ENCODE results near the gene NSMCE3.
A peak's percentile ranks its signal among the peaks of the same experiment; 100 is the strongest.
"Not testable (repeated sequence)": the region's sequence is repeated elsewhere in the genome, so short reads cannot be mapped to it uniquely, and the experiment has no call there.

NSMCE3 gene

DNA sequence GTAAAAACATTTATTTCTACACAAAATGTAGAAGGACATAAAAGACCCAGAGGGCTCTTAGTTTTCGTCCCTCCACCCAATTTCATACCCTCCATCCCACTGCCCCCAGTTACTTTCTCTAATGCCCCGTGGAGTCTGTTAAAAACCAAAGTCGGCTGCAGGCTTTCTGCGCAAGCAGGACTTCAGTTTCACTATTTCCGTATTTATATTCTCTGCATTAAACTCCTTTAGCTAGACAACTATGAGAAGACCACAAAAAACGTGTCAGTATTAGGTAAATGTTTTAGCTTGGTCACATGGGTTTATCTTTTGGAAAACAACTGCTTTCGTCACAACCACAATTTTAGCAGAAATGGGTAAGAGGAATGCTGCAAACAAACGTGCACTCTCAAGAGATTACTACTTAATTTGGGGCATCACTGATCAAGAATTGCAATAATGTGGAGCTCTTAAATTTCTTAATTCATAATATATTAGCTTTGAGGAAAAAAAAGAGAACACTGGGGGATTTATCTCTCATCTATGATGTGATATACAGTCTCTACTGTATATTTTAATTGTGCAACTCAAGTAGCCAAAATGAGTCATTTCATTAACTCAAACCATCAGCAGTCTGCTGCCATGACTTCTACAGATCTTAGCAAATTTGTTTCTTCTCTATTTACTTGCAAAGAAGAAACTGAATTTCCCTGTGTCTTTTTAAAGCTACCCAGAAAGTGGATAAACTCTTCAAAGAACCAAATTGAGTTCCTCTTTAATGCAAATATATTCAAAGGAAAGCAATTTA lies 740 bp upstream of the NSMCE3 start:
- DNase-seq (ENCODE audit: low spot score): no peak

DNA sequence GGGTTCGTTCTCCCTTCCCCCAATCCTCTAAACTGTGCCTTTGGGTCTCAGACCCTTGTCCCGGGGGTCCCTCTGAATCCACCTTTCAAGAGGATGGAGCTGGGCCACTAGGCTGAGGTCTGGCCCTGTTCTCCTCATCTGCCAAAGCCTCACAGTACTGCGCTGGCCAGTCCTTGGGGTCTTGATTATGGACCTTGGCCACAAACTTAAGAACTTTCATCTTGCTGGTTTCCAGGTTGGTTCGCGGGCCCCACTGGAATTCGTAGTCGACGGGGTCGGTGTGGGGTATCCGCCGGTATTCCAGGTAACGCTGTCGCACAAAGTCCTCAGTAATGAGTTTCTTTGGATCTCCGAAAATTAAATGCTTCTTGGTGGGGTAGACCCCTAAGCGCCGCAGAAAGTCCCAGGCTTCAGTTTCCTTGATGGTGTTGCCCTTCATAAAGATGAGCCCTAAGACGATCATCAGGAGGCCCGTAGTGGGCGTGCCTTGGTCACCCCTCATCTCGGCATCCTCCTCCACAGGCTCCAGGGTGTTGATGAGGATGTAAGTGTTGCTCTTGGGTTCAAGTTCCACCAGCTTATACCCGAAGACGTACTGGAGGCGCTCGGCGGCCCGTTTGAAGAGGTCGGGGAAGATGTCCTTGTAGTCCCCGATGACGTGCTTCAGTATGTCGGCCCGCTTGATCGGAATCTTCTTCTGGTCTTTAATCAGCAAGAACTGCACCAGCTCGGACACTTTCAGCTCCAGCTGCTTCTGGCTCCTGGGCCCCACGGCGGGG lies 727 bp downstream of the NSMCE3 start:
- peak; percentile 4 for DNase-seq (ENCODE audit: low spot score)

DNA sequence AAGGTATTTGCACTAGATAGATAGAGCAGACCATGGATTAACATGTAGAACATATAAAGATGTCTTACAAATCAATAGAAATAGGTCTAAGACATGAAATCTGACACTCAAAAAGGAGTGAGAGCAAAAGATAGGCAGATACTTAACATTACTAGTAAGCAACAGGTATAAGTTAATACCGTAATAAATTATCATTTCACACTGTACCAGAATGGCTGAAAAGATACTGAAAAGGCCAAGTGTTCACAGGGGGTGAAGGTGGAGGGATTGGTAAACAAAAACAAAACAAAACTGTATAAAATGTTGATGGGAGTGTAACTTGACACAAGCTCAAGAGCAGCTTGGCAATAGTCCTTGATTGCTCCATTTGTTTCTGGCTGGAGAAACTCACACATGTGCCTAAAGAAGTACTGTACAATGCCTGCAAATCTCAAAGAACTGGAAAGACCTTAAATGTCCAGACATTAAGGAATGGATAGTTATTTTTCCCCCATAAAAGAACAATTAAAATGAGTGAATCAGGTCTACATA lies 3.5 kb downstream of the NSMCE3 start:
- no peak for DNase-seq (ENCODE audit: low spot score)

DNA sequence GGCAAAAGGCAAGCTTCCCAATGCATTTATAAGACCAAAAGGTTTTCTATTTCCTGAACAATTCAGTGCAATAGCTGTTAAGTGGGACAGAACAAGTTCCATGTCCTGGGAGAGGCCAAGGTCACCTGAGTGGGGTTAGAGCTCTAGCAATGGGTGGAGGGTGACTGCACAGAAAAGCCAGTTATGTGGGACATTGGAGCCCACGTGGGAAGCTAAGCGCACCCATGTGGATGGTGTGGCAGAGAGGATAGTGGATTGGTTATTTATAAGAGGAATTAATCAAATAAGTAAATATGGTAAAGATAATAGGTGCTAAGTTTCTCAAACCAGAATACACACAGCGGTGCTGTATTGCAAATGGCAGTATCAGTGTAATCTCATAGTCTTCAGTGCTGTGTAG lies 6.3 kb downstream of the NSMCE3 start:
- DNase-seq (ENCODE audit: low spot score): no peak

DNA sequence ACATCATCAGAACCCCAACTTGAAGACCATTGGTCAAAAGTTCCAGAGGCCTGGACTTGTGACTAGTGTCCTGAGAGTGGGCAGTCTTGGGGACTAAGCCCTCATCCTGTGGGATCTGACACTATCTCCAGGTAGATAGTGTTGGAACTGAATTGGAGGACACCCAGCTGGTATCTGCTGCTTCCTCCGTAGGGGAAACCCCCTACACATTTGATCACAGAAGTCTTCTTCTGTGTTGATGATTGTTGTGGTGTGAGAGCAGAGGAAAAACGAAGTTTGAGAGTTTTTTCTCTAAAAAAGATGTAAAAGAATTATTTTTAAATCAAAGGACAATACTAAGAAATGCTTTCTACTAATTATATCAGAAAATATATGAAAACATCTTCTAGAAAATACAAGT lies 6.9 kb downstream of the NSMCE3 start:
- DNase-seq (ENCODE audit: low spot score): no peak

DNA sequence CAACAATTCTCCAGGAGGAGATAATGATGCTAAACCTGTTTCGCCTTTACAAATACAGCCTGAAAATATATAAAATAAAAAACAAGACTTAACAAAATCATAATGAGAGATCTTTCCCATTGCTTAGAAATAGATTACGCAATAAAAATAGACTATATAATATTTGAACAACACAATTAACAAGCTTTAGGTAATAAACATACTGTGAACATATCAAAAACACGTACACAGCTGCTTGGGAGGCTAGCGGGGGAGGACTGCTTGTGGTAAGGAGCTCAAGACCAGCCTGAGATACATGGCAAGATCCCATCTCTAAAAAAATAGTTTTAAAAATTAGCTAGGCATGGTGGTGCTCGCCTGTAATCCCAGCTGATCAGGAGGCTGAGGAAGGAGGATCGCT lies 8.7 kb downstream of the NSMCE3 start:
- DNase-seq (ENCODE audit: low spot score): no peak

DNA sequence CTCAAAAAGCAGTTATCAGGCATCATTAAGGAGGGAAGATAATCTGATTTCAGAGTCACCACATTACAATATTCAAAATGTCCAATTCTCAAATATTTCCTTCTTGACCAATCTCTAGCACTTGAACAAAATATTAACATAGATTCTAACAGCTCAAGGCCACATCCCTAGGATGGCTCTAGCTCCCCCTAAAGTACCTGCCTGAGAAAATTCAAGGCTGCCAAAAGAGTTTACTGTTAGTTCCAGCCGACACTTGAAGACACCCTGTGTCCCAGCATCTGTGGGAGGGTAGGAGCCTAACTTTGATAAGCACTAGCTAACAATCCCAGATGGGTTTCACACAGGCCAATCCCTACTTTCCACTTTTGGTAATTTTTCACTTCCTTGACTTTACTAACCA lies 10.4 kb downstream of the NSMCE3 start:
- no peak for DNase-seq (ENCODE audit: low spot score)

DNA sequence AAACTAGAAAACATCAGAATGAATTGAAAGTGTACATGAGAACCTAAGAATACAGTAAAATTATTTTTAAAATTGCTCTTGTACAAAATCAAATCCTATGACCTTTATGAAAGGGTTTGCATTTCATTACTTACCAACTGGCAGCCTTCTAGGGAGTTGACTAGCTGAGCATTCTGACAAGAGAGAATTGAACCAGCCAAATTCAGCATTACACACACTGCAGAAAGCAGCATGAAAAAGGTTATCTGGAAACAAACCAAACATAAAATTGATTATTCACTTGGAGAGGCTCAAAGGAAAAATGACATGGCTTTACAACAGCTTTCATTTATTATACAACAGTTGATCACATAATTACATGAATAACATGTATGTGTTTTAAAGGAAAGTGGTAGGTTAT lies 17.4 kb downstream of the NSMCE3 start:
- no peak for DNase-seq (ENCODE audit: low spot score)

DNA sequence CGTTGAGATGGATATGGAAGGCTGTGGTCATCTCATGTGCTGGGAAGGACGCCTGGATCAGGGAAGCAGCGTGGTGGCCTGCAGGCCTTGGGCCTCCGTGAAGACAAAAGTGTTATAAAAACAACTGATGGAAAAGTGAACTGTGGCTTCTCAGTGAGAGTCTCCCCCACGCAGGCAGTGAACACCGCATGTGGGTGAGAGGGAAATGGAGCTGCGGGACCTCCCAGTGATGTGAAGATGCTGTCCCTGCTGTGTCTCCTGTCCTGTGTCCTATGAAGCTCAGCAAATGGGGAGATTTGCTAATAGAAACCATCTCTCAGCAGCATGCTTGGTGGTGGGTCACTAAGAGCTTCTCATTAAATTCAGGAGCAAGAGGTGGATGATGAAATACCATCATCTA lies 25.1 kb downstream of the NSMCE3 start:
- no peak for DNase-seq (ENCODE audit: low spot score)

DNA sequence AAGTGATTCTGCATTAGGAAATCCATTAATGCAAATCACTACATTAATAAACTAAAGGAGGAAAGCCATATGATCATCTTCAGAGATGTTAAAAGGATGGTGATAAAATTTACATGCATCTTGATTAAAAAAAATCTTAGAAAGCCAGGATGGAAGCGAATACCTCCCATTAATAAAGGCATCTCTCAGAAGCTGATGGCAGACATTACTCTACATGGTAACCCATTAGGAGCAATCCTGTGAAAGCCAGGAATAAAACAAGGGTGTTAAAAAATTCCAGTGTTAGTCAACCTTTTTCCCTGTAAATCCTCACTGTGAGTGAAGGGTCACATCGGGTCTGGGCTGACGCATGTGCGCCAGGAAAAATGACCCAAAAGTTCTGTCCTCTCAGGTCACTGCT lies 25.5 kb downstream of the NSMCE3 start:
- DNase-seq (ENCODE audit: low spot score): no peak

DNA sequence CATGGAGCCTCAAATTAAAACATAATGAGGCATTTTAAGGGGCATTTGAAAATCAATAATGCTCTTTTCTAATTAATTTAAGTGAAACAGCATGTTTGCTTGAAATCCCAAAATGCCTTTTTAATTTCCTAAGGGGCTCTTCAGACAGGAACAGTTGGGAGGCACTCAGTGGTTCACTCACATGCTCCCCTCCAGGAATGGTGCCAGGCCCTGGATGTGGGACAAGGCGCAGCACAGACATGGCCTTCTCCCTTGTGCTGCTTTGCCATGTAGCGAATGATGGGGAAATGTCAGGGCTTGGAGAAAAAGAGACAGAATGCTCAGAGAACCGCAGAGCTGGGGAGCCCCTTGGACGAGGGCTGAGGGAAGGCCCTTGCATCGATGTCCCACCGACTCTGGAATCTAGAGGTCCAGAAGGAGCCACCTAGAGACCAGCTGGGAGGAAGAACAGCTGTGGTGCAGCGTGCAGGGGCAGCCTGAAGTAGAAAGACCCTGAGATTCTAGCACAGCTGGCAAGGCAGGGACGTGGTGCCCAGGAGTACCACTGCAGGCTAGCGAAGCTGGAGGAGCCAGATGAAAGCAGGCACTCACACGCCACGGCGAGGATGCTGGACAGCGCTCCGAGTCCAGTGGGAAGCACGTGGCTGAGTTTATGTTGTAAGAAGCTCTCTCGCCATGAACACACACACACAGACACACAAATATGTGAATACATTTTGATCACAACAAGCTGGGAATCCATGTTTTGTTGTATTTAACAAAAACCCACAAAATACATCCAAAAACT lies 27.0 kb downstream of the NSMCE3 start:
- DNase-seq (ENCODE audit: low spot score): no peak

DNA sequence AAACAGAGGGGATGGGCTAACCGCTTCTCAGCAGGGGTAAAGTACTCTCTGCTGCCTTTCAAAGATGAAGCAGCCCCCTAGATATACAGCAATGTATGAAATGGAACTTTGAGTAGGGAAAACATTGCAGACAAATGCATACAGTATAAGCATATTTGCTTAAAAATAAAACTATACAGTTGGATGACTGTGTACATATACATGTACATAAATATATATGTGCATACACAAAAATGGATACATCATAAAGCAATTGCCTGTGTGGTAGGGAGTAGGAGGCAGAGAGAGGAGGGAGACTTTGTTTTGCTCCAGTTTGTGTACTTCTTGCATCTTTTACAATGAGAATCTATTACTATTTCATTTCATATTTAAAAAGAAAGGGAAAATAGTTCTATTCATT lies 28.4 kb downstream of the NSMCE3 start:
- no peak for DNase-seq (ENCODE audit: low spot score)

DNA sequence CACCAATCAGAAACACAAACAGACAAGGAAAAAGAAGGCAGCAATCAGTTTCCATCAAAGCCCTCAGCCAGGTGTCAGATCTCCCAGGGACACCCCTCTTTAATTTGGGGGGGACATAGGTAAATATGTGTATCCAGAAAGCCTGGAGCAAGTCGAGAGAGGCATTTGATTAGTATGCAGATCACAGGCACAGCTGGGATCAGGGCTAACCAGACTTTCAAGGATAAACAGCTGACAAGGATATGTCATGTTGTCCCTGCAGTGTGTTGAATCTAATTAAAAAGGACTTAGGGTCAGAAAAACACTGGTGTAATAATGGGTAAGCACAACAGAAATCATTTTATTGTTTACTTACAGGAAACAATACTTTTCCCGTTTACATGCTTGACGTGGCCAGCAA lies 30.2 kb downstream of the NSMCE3 start:
- DNase-seq (ENCODE audit: low spot score): no peak

DNA sequence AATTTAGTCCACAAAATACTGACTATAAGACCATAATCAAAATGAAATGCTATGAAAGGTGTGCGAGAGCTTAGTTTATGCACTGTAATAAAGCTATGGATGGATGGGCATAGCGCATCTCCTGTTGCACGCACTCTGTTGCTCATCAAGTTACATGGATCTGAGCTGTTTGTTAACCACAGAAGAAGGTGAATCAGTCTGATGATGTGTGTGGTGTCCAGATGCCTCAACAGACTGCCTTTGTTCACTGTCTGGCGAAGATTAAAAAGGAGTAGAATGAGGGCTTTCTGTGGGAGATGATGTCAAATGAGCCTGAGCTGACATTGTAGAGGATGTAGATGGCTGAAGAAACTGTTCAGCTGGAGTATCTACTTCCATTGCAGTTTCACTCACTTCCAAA lies 36.1 kb downstream of the NSMCE3 start:
- no peak for DNase-seq (ENCODE audit: low spot score)

DNA sequence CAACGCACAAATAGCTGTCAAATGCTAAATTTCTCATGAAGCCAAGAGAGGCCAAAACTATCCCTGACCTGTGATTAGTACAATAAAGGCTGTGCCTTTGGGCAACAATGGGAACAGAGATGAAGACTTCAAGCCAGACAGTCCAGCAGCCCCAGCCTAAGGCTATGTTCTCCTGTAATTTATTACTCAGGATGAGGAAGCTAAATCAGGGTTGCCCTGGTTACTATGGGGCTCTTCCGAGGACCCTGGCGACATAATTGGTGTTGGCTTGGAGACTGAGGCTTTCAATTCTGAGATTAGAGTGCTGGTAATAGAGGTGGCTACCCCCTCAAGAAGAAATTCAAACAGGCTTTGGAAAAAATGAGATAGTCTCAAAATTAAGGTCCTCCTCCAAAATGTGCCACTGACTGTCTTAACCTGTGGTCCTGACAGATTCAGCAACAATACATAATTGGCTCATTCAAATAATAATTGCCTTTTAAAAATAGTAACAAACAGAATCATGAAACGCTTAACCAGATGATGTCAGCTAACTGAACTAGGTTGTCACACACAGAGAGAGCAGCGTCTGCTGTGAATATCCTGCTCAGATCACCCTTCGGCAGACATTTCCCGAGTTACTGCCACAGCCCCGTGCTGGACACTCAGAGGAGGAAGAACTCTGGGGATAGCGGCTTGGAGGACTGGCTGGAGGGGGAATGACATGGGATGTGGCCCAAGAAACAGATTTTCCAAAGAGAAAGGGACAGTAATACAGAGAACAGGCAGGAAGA lies 43.0 kb downstream of the NSMCE3 start:
- no peak for DNase-seq (ENCODE audit: low spot score)

DNA sequence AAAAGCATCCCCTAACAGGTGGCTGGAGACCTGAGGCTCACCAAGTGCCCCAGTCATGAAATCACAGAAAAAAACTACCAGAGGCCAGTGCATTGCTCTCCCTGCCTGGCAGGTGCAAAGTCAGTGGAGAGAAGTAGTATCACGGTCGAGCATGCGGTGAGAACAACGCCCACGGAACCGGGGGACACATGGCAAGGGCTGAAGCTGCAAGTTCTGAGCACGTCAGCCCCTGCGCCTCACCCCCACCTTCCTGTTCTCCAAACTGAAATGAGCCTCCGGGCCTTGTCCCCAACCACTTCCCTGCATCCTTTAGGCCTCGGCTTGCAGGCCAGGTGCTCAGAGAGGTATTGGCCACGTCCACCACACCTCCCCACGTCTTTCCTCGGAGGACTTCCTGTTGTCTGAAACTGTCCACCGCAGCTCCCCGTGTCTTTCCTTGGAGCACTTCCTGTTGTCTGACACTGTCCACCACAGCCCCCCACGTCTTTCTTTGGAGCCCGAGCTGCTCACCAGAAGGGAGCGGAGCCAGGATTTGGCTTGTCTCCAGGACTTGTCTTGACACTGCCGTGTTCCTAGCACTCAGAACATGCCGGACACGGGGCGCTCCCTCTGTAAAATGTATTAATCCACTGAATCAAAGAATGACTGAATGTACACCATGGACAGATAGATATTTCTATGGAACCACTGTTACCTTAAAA lies 43.9 kb downstream of the NSMCE3 start:
- no peak for DNase-seq (ENCODE audit: low spot score)

DNA sequence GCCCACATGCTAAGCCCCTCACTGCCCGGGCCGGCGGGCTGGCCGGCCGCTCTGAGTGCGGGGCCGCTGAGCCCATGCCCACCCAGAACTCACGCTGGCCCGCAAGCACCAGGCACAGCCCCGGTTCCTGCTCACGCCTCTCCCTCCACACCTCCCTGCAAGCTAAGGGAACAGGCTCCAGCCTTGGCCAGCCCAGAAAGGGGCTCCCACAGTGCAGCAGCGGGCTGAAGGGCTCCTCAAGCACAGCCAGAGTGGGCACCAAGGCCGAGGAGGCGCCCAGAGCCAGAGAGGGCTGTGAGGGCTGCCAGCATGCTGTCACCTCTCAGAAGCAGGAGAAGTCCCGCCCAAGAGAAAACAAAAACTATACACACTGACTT lies 44.6 kb downstream of the NSMCE3 start:
- not testable (repeated sequence) for DNase-seq (ENCODE audit: low spot score)

DNA sequence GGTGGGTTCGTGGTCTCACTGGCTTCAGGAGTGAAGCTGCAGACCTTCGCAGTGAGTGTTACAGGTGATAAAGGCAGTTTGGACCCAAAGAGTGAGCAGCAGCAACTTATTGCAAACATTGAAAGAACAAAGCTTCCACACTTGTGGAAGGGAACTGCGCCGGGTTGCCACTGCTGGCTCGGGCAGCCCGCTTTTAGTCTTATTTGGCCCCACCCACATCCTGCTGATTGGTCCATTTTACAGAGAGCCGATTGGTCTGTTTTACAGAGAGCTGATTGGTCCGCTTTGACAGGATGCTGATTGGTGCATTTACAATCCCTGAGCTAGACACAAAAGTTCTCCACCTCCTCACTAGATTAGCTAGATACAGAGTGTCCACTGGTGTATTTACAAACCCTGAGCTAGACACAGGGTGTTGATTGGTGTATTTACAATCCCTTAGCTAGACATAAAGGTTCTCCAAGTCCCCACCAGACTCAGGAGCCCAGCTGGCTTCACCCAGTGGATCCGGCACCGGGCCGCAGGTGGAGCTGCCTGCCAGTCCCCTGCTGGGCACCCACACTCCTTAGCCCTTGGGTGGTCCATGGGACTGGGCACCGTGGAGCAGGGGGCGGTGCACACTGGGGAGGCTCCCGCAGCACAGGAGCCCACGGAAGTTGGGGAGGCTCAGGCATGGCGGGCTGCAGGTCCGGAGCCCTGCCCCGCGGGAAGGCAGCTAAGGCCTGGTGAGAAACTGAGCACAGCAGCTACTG lies 45.2 kb downstream of the NSMCE3 start:
- not testable (repeated sequence) for DNase-seq (ENCODE audit: low spot score)

DNA sequence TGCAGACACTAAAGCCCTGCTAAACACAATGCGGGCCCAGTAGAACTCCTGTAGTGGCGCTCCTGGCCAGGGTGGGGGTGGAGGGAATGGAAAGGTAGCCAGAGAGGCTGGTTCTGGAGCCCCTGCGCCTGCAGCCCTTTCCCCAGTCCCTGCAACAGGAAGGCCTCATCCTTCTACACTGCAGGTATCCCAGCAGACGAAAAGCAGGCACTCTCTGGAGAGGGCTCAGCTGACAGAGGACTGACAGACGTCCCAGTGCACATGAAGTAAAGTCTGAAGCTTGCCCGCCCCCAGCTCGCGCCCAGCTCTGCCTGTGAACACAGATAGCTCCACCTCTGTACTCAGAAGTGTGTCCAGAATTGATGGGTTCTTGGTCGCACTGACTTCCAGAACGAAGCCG lies 46.0 kb downstream of the NSMCE3 start:
- no peak for DNase-seq (ENCODE audit: low spot score)

DNA sequence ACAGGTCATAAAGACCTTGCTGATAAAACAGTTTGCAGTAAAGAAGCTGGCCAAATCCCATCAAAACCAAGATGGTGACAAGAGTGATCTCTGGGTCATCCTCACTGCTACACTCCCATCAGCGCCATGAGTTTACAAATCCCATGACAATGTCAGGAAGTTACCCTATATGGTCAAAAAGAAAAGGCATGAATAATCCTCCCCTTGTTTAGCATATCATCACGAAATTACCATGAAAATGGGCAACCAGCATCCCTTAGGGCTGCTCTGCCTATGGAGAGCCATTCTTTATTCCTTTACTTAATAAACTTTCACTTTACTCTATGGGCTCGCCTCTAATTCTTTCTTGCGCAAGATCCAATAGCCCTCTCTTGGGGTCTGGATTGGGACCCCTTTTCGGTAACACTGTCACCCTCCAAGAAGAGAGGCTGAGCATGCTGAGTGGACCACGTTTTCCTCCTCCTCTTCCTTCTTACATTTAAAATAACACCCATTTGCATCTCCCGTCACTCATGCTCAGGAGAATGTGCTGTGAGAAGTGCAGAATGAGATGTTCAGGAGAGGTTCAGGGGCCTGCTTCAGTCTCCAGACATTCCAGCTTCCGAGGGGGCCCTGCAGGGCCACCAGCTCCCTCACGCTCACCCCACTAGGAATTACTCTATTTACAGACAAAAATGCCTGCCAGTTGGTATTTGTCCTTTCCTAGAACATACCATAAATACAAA lies 47.3 kb downstream of the NSMCE3 start:
- DNase-seq (ENCODE audit: low spot score): no peak
